ENCODE data around the gene NAA15. TPM values are rescaled to one million over a fixed set of nuclear protein-coding genes. Genes with fewer than 3 reads are reported as not detected.

Gene NAA15
- total and polyA plus RNA-seq, 12 donors, result 4.6 to 36.4 (median 29.0) TPM

DNA sequence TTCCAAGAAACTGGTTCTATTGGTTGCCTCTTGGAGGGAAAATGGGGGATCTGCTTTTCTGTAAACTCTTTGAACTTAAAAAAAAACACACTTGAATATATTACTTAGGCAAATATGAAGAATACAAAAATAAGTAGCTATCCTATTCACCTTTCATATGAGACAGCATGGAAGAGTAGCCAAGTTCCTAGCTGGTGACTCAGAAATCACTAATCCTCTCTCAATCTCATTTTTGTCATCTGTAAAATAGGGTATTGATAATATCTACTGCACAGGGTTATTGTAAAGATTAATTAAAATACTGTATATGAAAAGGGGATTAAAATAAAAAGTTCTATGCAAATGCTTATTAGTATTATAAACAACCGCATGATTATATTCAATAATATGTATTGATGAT lies 34.0 kb upstream of the NAA15 start:
- DNase-seq, result no peak
- intact Hi-C loops (cut with DNase I), result no loop called here
- TF ChIP-seq, protein P1, sequence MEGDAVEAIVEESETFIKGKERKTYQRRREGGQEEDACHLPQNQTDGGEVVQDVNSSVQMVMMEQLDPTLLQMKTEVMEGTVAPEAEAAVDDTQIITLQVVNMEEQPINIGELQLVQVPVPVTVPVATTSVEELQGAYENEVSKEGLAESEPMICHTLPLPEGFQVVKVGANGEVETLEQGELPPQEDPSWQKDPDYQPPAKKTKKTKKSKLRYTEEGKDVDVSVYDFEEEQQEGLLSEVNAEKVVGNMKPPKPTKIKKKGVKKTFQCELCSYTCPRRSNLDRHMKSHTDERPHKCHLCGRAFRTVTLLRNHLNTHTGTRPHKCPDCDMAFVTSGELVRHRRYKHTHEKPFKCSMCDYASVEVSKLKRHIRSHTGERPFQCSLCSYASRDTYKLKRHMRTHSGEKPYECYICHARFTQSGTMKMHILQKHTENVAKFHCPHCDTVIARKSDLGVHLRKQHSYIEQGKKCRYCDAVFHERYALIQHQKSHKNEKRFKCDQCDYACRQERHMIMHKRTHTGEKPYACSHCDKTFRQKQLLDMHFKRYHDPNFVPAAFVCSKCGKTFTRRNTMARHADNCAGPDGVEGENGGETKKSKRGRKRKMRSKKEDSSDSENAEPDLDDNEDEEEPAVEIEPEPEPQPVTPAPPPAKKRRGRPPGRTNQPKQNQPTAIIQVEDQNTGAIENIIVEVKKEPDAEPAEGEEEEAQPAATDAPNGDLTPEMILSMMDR (IDR thresholded peaks at IDR 0.05), result no peak
- TF ChIP-seq POLR2A (IDR thresholded peaks at IDR 0.05), result no peak
- no peaks in the 10 kb centered on the region for H3K36me3 ChIP-seq (replicated peaks in 1 of 2)
- 83 to 95% (median 89%) methylated on average over 1 of the region's 1 CpG for WGBS, 4 donors
- peak overlapping the region in 1 of 4 donors; percentile 35 for H3K4me3 ChIP-seq
- H3K9me3 ChIP-seq (replicated peaks in 1 of 3), result no peaks in the 10 kb centered on the region
- peaks cover 21 to 31% of the 10 kb centered on the region in 2 donors for H3K4me1 ChIP-seq (replicated peaks in 1 of 2)
- H3K27me3 ChIP-seq, result no peaks in the 10 kb centered on the region
- peak overlapping the region; percentile 60 to 84 (median 69) for H3K27ac ChIP-seq

DNA sequence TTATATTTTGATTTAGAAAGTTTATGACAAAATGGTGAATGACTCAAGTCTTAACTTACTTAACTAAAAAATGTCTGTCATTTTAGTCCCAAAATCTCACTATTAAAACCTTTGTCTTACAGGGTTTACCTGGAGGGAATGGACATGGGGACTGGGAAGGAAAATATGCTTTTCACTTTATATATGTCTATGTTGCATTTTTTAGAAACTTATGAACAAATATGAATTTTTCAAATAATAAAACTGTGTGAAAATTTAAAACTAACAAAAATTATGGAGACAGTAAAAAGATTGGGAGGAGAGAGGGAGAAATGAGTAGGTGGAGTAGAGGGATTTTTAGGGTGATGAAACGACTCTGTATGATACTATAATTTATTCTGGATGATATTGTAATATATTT lies 27.5 kb upstream of the NAA15 start:
- no peak overlapping the region for H3K27ac ChIP-seq
- H3K27me3 ChIP-seq, result no peaks in the 10 kb centered on the region
- no peaks in the 10 kb centered on the region for H3K36me3 ChIP-seq (replicated peaks in 1 of 2)
- TF ChIP-seq, protein P1 (IDR thresholded peaks at IDR 0.05), result no peak
- no peak for TF ChIP-seq POLR2A (IDR thresholded peaks at IDR 0.05)
- H3K4me1 ChIP-seq (replicated peaks in 1 of 2), result peaks cover 0 to 11% of the 10 kb centered on the region in 2 donors
- intact Hi-C loops (cut with DNase I), result no loop called here
- DNase-seq, result no peak
- no peak overlapping the region for H3K4me3 ChIP-seq
- WGBS, 4 donors, result 84 to 93% (median 90%) methylated on average over 1 of the region's 1 CpG
- no peaks in the 10 kb centered on the region for H3K9me3 ChIP-seq (replicated peaks in 1 of 3)

DNA sequence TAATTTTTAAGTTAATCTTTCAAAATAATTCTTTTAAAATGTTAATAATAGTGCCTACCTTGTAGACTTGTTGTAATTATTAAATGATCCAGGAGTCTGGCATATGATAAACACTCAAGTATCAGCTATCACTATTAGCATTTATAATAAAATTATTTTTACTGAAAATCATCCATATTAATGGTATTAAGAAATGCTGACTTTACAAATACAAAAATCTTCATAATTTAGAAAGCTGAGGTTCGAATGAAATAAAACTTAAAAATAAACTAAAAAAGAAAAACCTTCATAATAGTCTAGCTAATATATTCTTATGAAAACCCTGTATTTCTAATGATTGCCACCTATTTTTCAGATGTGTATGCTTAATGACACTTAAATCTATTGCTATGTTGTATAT lies 26.5 kb upstream of the NAA15 start:
- Histone ChIP-seq H3K27ac (no peak overlapping the region), H3K4me1 (replicated peaks in 1 of 2) (peaks cover 0 to 11% of the 10 kb centered on the region in 2 donors), H3K36me3 (replicated peaks in 1 of 2) (no peaks in the 10 kb centered on the region), H3K9me3 (replicated peaks in 1 of 3) (no peaks in the 10 kb centered on the region), H3K27me3 (no peaks in the 10 kb centered on the region), H3K4me3 (no peak overlapping the region)
- no peak for DNase-seq
- TF ChIP-seq, protein P1 (IDR thresholded peaks at IDR 0.05), result no peak
- no peak for TF ChIP-seq POLR2A (IDR thresholded peaks at IDR 0.05)
- intact Hi-C loops (cut with DNase I), result no loop called here
- WGBS, 4 donors, result 82 to 90% (median 86%) methylated on average over 1 of the region's 1 CpG

DNA sequence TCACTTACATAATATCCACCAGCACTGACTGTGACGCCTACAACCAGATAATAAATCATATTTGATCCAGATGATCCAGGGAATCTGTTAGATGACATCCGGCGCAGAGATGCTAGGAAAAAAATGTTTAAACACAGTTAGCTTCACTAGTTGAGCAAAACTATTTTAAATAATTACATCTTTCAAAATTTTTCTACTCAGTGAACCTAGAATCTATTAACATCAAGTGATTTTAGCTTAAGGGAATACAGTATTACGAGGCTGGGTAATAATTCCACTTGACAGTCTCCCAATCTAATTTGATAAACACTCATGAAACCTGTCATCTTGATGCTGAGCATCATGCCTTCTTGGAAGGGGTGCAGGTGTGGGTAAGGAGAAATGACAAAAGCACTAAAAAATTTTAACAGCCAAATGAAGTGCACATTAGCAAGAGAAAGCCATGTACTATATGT lies 26.0 kb upstream of the NAA15 start:
- H3K27me3 ChIP-seq, result no peaks in the 10 kb centered on the region

More for the DNA sequence above, 26.0 kb upstream of the NAA15 start:
- Histone ChIP-seq H3K27ac (no peak overlapping the region), H3K9me3 (replicated peaks in 1 of 3) (no peaks in the 10 kb centered on the region), H3K4me3 (no peak overlapping the region), H3K4me1 (replicated peaks in 1 of 2) (peaks cover 0 to 11% of the 10 kb centered on the region in 2 donors), H3K36me3 (replicated peaks in 1 of 2) (no peaks in the 10 kb centered on the region)
- 58 to 72% (median 59%) methylated on average over 4 of the region's 4 CpGs for WGBS, 4 donors
- intact Hi-C loops (cut with DNase I), result no loop called here
- no peak for DNase-seq
- TF ChIP-seq, protein P1 (IDR thresholded peaks at IDR 0.05), result no peak
- TF ChIP-seq POLR2A (IDR thresholded peaks at IDR 0.05), result no peak
